ENCODE results near the gene SAMD13.

SAMD13 gene

DNA sequence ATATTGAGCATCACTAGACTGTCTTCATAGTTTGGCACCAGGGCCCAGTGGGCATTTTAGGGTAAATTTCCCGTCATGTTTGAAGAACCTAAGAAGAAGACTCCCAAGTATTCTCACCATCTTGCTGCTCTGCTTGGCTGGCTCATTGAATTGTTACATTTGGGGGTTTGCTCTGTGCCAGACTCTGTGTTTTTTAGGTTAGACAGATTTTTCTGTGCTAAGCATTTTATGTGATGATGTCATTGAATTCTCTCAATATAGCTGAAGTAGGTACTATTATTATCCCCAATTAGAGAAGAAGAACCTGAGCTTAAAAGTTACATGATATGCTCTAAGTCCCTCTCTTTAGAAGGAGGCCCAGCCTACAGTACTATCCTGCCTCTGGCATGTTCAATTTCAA, 68.8 kb downstream of the SAMD13 start:
- in situ Hi-C loops (cut with MboI; ENCODE audit: low sequenced_read_pairs) = no loop called here

GRCh38 chr1:84370831-84371394, 69.4 kb downstream of the SAMD13 start:
- in situ Hi-C loops (cut with MboI; ENCODE audit: low sequenced_read_pairs) = no loop called here

- in situ Hi-C loops (cut with MboI; ENCODE audit: low sequenced_read_pairs) = no loop called here
Observed at GRCh38 chr1:84373436-84374141, 72.1 kb downstream of the SAMD13 start.

DNA sequence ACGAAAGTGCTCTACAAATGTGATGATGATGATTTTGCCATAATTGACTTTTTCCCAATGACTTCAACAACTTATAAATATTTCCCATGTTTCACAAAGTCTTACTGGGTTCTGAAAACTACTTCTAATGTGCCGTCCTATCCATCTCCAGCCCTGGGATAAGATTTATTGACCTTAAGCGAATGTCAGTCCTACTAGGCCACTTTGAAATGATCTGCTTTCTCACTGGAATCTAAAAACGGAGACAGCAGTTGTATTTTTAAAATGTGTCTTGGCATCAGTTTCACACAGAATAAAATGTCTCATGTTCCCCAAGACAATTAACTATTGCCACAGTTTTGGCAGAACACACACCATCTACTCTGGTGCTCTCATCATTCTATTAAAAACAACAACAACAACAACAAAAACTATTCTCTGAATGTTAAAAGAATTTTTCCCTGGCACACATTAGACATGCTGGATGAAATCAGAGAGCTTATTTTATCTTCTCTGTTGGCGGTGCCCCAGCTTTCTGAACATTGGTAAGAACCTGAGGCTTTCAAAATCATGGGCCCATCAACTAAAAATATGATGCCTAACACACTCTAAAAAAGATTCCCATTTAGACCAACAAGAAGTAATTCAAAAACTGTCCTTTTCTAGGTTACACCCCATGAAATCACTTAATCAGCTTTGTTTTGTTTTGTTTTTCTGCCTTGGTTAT, 73.6 kb downstream of the SAMD13 start:
- in situ Hi-C loops (cut with MboI; ENCODE audit: low sequenced_read_pairs) = no loop called here

- in situ Hi-C loops (cut with MboI; ENCODE audit: low sequenced_read_pairs) = no loop called here
Observed at GRCh38 chr1:84376000-84376910, 74.7 kb downstream of the SAMD13 start.

DNA sequence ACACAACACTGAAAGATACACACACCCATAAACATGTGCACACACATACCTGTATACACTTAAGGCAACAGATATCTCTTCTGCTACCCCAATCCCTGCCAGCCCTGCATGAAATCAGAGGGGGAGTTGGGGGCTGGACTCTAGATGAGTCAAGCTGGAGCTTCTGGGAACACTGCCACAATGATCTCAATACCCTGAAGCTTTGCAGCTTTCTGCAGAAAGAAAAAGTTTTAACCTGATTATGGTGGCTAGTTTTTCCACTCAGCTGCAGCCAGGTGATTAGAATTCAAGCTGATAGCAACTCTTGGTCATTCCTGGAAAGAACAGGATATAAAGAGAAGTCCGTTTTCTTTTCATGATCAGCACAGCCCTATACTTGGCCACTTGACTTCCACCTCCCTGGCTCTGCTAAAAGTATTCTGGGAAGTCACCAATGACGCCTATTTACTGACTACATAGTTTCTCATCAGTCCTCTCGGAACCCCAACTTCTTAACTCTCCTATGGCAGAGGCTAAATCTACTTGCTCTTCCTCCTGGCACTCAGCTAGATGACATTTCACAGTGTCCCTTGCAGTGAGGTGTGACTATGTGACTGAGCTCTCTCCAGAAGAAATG, 76.1 kb downstream of the SAMD13 start:
- in situ Hi-C loops (cut with MboI; ENCODE audit: low sequenced_read_pairs) = no loop called here

DNA sequence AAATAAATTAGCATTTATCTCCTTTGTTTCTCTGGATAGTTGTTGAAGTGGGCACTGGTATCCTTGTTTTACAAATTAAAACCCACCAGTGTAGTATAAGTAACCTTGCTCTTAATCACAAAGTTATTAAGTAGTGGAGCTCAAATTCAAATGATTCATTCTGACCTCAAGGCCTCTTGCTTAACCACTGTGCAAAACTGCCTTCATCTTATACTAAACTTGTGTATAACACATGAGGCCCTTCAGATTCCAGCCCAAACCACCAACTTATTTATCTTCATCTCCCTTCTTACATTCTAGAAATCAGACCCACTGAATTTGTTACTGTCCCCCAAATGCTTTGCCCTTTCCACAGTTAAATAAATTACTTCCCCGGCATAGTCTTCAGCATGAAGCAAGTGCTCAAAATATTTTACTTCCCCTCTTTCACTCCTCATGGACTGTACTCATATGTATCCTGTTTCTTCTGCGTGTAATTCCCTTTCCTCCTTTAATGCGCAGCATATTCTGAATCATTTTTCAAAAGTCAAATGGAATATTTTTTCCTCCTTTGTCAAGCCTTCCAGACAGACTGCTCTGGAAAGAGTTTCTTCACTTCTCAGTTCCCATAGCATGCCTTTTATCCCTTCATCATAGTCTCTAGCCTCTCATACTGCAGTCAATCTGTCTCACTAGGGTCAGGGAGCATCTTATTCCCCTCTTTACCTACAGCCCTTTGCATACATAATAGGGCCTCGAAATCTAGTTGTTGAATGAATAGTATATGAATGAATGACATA, 77.8 kb downstream of the SAMD13 start:
- in situ Hi-C loops (cut with MboI; ENCODE audit: low sequenced_read_pairs) = no loop called here

- in situ Hi-C loops (cut with MboI; ENCODE audit: low sequenced_read_pairs) = no loop called here
Observed at GRCh38 chr1:84379917-84380180, 78.3 kb downstream of the SAMD13 start.

GRCh38 chr1:84382127-84382526, 80.6 kb downstream of the SAMD13 start:
- in situ Hi-C loops (cut with MboI; ENCODE audit: low sequenced_read_pairs) = no loop called here

GRCh38 chr1:84385347-84385746, 83.8 kb downstream of the SAMD13 start:
- in situ Hi-C loops (cut with MboI; ENCODE audit: low sequenced_read_pairs) = no loop called here

DNA sequence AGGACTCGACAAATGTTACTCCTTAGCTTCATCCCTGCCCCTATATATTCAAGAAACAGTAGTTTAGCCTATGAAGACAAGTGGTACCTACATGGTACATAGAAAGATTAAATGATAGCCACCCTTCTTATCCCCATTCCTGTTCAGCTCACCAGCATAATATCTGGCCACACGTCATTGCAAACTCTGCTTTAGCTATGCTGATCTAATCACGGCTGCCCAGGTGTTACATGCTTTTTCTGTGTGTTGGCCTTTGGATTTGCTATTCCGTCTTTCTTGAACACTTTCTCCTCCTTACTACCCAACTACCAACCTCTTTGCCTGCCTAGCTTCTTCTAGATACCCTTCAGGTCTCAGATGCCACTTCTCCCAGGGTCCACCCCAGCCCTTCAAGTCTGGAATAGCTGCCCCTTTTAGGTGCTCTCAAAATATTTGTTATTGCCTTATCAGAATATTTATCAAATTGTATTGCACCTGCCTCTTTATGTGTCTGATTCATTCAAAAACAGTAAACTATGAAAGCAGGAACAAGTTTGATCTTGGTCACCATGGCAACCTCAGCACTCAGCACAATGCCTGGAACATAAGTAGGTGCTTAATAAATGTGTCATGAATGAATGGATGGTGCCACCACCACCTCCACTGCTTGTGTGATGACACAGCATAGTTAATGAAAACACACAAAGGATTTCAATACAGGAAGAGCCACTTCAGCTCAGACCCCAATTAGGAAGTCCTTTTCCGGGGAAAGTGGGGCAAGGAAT, 85.4 kb downstream of the SAMD13 start:
- in situ Hi-C loops (cut with MboI; ENCODE audit: low sequenced_read_pairs) = no loop called here

DNA sequence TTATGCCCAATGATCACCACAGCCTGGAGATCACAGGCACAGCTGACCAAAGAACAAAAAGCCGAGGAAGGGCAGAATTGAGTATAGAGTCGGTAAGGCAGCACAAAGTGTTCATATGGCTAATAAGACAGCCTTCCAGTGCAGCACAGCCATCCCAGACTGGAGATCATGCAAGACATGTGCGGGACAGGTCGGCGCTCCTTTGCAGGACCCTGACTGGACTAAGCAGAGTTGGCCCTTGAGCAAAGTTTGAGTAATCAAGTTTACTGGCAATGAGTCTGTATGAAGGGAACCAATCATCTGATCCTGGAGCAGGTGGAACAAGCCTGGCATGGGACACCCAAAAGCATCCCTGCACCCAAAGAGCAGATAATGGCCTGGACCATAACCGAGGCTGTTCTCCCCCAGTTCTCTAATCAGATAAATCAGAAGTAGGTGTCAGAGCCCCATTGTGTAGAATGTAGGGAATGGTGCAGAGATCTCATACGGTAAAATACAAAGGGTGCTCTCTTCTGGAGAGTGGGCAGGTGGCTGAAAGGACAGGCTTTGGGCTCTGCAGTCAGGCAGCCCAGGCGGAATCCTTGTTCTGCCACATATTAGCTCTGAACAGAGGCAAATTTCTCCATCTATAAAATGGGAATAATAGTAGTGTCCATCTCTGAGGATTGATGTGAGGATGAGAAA, 86.1 kb downstream of the SAMD13 start:
- in situ Hi-C loops (cut with MboI; ENCODE audit: low sequenced_read_pairs) = no loop called here

DNA sequence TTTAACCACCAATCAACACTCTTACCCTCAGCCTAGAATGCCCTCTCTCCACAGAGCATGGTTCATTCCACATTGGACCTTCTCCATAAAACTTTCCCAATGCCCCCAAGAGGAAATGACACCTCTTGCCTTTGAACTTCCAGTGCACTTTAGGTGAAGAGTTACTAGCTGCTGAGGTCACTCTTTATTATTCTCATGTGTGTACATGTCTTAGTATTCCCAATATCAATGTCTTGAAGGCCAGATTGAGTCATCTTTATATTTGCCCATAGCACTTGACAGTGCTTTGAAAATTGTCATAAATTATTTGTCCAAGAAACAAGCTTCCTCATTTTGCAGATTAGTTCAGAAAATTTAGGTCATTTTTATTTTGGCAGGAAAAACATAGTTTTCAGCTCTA, 88.7 kb downstream of the SAMD13 start:
- in situ Hi-C loops (cut with MboI; ENCODE audit: low sequenced_read_pairs) = no loop called here

DNA sequence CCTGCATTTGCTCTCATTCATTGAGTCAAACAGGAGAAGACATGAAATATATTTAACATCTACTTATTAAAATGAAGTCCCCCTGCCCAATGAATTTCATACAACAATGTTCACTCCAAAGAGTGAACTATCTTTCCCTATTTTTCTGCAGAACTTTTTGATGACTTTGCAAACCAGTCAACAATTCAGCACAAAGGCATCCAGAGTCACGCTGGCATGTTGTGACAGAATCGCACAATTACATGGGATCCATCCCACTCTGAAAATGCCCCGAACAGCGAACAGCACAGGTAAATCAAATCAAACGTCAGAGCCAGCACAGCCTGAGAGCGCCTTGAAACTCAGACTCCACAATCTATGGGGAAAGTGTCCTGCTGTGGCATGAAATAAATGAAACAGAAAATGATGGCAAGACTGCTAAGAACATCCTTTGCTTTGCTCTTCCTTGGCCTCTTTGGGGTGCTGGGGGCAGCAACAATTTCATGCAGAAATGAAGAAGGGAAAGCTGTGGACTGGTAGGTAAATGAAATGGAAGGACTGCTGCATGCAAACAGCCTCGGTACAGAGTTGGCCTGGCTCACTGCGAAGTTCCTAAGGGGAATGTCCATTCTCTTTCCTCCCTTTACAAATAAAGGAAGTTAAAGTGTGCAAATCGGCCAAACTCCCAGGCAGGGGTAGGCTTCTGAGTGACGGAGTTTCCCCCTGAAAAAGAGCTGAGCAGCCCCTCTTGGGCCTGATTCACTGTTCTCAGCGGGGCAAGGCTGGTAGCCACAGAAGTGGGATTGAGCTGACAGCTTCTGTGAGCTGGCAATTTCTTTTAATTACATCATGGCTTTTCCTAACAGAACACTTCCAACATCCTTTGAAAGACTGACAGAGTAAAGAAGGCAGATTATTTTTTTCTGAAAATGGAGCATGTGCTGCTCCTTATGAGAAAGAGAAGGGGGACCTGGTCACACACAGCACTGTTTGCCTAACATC, 97.0 kb downstream of the SAMD13 start, which contains the start of gene DNASE2B:
TSS of gene DNASE2B (plus strand) at position 310 of the 981 bp plus-strand sequence. CDS start at position 391, 81 bp downstream.
- in situ Hi-C loops (cut with MboI; ENCODE audit: low sequenced_read_pairs) = no loop called here

Measured in HL-60/S4 treated with retinoic acid at 250 ng/mL for 4 days and 3 days (cell line).